ENCODE data around the gene SH3GL1. TPM values are rescaled to one million over a fixed set of nuclear protein-coding genes. Genes with fewer than 3 reads are reported as not detected.
"Not testable (repeated sequence)": the region's sequence is repeated elsewhere in the genome, so short reads cannot be mapped to it uniquely, and the experiment has no call there.

SH3GL1 gene
- total RNA-seq, 1 donor from 2014 or later, result 54.2 TPM

- H3K27me3 Mint-ChIP-seq (ENCODE audit: insufficient read depth), result no peaks in the 10 kb centered on the region
- no peak overlapping the region for H3K27ac Mint-ChIP-seq
- intact Hi-C loops (cut with micrococcal nuclease), result no loop called here
- no peak overlapping the region for H3K4me3 Mint-ChIP-seq
- peaks cover 12% of the 10 kb centered on the region for H3K36me3 Mint-ChIP-seq (ENCODE audit: low read depth)
- no peaks in the 10 kb centered on the region for H3K9me3 Mint-ChIP-seq
- no peak for DNase-seq (ENCODE audit: low spot score)
- H3K4me1 Mint-ChIP-seq (ENCODE audit: low read depth), result no peaks in the 10 kb centered on the region
Observed at GRCh38 chr19:4358709-4359626, 41.4 kb downstream of the SH3GL1 start.

GRCh38 chr19:4357921-4358326 is 42.4 kb downstream of the SH3GL1 start:
- intact Hi-C loops (cut with micrococcal nuclease), result no loop called here
- Mint-ChIP-seq H3K4me1 (ENCODE audit: low read depth) (no peaks in the 10 kb centered on the region), H3K9me3 (no peaks in the 10 kb centered on the region), H3K27ac (no peak overlapping the region), H3K27me3 (ENCODE audit: insufficient read depth) (no peaks in the 10 kb centered on the region), H3K4me3 (no peak overlapping the region), H3K36me3 (ENCODE audit: low read depth) (peaks cover 9% of the 10 kb centered on the region)
- no peak for DNase-seq (ENCODE audit: low spot score)

- H3K4me3 Mint-ChIP-seq, result no peak overlapping the region
Observed at GRCh38 chr19:4357095-4357797, 43.1 kb downstream of the SH3GL1 start.

GRCh38 chr19:4354897-4355296 is 45.5 kb downstream of the SH3GL1 start:
- H3K36me3 Mint-ChIP-seq (ENCODE audit: low read depth), result peaks cover 6% of the 10 kb centered on the region
- DNase-seq (ENCODE audit: low spot score), result no peak
- intact Hi-C loops (cut with micrococcal nuclease), result no loop called here
- H3K4me1 Mint-ChIP-seq (ENCODE audit: low read depth), result no peaks in the 10 kb centered on the region
- H3K4me3 Mint-ChIP-seq, result no peak overlapping the region
- H3K27ac Mint-ChIP-seq, result no peak overlapping the region
- no peaks in the 10 kb centered on the region for H3K27me3 Mint-ChIP-seq (ENCODE audit: insufficient read depth)
- H3K9me3 Mint-ChIP-seq, result no peaks in the 10 kb centered on the region

More at GRCh38 chr19:4357095-4357797, 43.1 kb downstream of the SH3GL1 start:
- intact Hi-C loops (cut with micrococcal nuclease), result no loop called here
- no peaks in the 10 kb centered on the region for H3K4me1 Mint-ChIP-seq (ENCODE audit: low read depth)
- no peaks in the 10 kb centered on the region for H3K27me3 Mint-ChIP-seq (ENCODE audit: insufficient read depth)
- H3K36me3 Mint-ChIP-seq (ENCODE audit: low read depth), result peaks cover 9% of the 10 kb centered on the region
- no peak overlapping the region for H3K27ac Mint-ChIP-seq
- no peak for DNase-seq (ENCODE audit: low spot score)
- H3K9me3 Mint-ChIP-seq, result no peaks in the 10 kb centered on the region

- H3K27ac Mint-ChIP-seq, result no peak overlapping the region
- H3K4me3 Mint-ChIP-seq, result no peak overlapping the region
- H3K9me3 Mint-ChIP-seq, result no peaks in the 10 kb centered on the region
- no peak for DNase-seq (ENCODE audit: low spot score)
- intact Hi-C loops (cut with micrococcal nuclease), result no loop called here
- peaks cover 8% of the 10 kb centered on the region for H3K36me3 Mint-ChIP-seq (ENCODE audit: low read depth)
- no peaks in the 10 kb centered on the region for H3K4me1 Mint-ChIP-seq (ENCODE audit: low read depth)
- H3K27me3 Mint-ChIP-seq (ENCODE audit: insufficient read depth), result no peaks in the 10 kb centered on the region
Observed at GRCh38 chr19:4354282-4354681, 46.1 kb downstream of the SH3GL1 start.

DNA sequence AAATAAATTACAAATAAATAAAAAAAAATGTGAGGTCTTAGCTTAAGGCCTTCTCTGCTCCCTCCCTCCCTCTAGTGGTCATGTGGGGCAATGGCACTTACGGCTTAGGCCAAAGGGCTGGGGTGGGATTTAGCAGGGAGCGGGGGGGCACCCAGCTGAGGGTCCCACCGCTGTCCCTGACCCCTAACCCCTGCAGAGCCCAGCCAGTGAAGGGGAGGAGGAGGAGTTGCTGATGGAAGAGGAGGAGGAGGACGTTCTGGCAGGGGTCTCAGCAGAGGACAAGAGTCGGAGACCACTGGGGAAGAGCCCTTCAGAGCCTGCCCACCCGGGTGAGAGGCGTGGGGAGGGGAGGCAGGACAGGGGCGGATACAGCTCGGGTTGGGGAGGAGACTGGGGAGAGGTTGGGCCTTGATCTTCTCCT is 47.6 kb downstream of the SH3GL1 start:
- no peaks in the 10 kb centered on the region for H3K9me3 Mint-ChIP-seq
- H3K27me3 Mint-ChIP-seq (ENCODE audit: insufficient read depth), result no peaks in the 10 kb centered on the region
- H3K4me3 Mint-ChIP-seq, result no peak overlapping the region
- H3K36me3 Mint-ChIP-seq (ENCODE audit: low read depth), result peaks cover 6% of the 10 kb centered on the region
- intact Hi-C loops (cut with micrococcal nuclease), result loop anchor here (1.0 kb wide), 2 partner anchors 10 to 85 kb away; no protein-coding TSS in a partner anchor
- H3K4me1 Mint-ChIP-seq (ENCODE audit: low read depth), result no peaks in the 10 kb centered on the region
- DNase-seq (ENCODE audit: low spot score), result no peak
- no peak overlapping the region for H3K27ac Mint-ChIP-seq

DNA sequence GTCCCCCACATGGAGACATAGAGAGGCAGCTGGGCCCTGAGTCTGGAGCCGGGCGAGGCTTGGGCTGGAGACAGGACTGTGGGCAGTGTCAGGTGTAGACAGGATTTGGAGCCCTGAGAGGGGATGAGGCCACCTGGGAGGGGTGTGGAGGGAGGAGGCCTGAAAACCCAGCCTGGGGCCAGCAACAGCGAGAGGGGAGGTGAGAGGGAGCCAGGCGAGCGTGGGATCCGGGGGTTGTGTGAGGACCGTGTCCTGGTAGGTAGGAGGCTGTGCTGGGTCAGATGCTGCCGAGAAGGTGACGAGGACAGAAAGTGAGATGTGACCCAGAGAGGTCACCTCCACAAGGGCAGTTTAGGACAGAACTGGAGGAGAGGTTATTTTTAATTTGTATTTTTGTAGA is 49.6 kb downstream of the SH3GL1 start:
- no peaks in the 10 kb centered on the region for H3K9me3 Mint-ChIP-seq
- H3K4me1 Mint-ChIP-seq (ENCODE audit: low read depth), result no peaks in the 10 kb centered on the region
- no peak for DNase-seq (ENCODE audit: low spot score)
- intact Hi-C loops (cut with micrococcal nuclease), result no loop called here
- H3K36me3 Mint-ChIP-seq (ENCODE audit: low read depth), result peaks cover 9% of the 10 kb centered on the region
- H3K27me3 Mint-ChIP-seq (ENCODE audit: insufficient read depth), result no peaks in the 10 kb centered on the region
- no peak overlapping the region for H3K27ac Mint-ChIP-seq
- no peak overlapping the region for H3K4me3 Mint-ChIP-seq

DNA sequence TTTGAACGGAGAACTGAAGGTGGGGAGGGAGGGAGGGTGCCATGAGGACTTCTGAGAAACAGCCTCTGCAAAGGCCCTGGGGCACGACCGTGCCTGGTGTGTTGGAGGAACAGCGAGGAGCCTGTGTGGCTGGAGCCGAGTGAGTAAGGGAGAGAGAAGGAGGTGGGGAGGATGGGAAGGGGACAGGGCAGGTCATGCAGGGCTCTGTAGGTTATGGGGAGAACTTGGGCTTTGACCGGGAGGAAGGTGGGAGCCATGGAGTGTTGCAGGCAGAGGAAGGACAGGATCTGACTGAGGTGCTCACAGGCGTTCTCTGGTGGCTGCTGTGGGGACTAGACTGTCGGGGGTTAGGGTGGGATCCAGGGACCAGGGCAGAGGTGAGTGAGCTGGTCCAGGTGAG is 50.2 kb downstream of the SH3GL1 start:
- intact Hi-C loops (cut with micrococcal nuclease), result no loop called here
- no peak overlapping the region for H3K27ac Mint-ChIP-seq
- H3K4me1 Mint-ChIP-seq (ENCODE audit: low read depth), result no peaks in the 10 kb centered on the region
- no peaks in the 10 kb centered on the region for H3K9me3 Mint-ChIP-seq
- no peaks in the 10 kb centered on the region for H3K27me3 Mint-ChIP-seq (ENCODE audit: insufficient read depth)
- H3K4me3 Mint-ChIP-seq, result no peak overlapping the region
- no peak for DNase-seq (ENCODE audit: low spot score)
- peaks cover 9% of the 10 kb centered on the region for H3K36me3 Mint-ChIP-seq (ENCODE audit: low read depth)

GRCh38 chr19:4349225-4349624 is 51.1 kb downstream of the SH3GL1 start:
- DNase-seq (ENCODE audit: low spot score); H3K9me3 Mint-ChIP-seq; H3K36me3 Mint-ChIP-seq (ENCODE audit: low read depth); intact Hi-C loops (cut with micrococcal nuclease); H3K4me3 Mint-ChIP-seq; H3K27ac Mint-ChIP-seq; H3K4me1 Mint-ChIP-seq (ENCODE audit: low read depth); H3K27me3 Mint-ChIP-seq (ENCODE audit: insufficient read depth): not testable (repeated sequence)

DNA sequence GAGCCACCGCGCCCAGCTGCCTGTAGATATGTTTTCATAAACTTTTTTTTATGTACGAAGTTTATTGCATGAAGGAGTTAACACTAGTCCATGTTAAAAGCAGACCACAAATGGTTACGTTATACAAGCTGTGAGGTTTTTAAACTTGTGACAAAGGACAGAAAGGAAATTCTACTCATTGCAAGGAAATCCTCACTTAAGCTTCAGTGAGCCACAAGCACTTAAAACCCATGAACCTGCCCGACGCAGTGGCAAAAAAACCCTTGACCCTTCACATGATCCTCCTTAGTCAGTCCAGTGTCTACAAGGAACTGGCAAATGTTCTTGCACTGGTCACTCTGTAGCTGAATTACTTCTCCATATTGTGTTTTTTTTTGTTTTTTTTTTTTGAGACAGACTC is 52.8 kb downstream of the SH3GL1 start:
- intact Hi-C loops (cut with micrococcal nuclease), result no loop called here
- Mint-ChIP-seq H3K4me3 (no peak overlapping the region), H3K36me3 (ENCODE audit: low read depth) (peaks cover 6% of the 10 kb centered on the region), H3K9me3 (no peaks in the 10 kb centered on the region), H3K27me3 (ENCODE audit: insufficient read depth) (no peaks in the 10 kb centered on the region), H3K27ac (no peak overlapping the region), H3K4me1 (ENCODE audit: low read depth) (no peaks in the 10 kb centered on the region)
- no peak for DNase-seq (ENCODE audit: low spot score)

GRCh38 chr19:4346020-4346383 is 54.3 kb downstream of the SH3GL1 start:
- Mint-ChIP-seq H3K27me3 (ENCODE audit: insufficient read depth) (no peaks in the 10 kb centered on the region), H3K36me3 (ENCODE audit: low read depth) (peaks cover 6% of the 10 kb centered on the region), H3K4me1 (ENCODE audit: low read depth) (no peaks in the 10 kb centered on the region), H3K27ac (peak overlapping the region; percentile 19), H3K4me3 (peak overlapping the region; percentile 42), H3K9me3 (no peaks in the 10 kb centered on the region)
- no peak for DNase-seq (ENCODE audit: low spot score)
- intact Hi-C loops (cut with micrococcal nuclease), result no loop called here

GRCh38 chr19:4345342-4346019 is 54.9 kb downstream of the SH3GL1 start:
- H3K36me3 Mint-ChIP-seq (ENCODE audit: low read depth), result peaks cover 5% of the 10 kb centered on the region
- intact Hi-C loops (cut with micrococcal nuclease), result no loop called here
- H3K27me3 Mint-ChIP-seq (ENCODE audit: insufficient read depth), result no peaks in the 10 kb centered on the region
- DNase-seq (ENCODE audit: low spot score), result no peak
- H3K9me3 Mint-ChIP-seq, result no peaks in the 10 kb centered on the region
- H3K4me1 Mint-ChIP-seq (ENCODE audit: low read depth), result no peaks in the 10 kb centered on the region
- no peak overlapping the region for H3K27ac Mint-ChIP-seq
- H3K4me3 Mint-ChIP-seq, result peak overlapping the region; percentile 61
